Measurements from ENCODE around the gene VGF. TPM values are rescaled to one million over a fixed set of nuclear protein-coding genes. Genes with fewer than 3 reads are reported as not detected.
A peak's percentile ranks its signal among the peaks of the same experiment; 100 is the strongest.
"Not testable (repeated sequence)": the region's sequence is repeated elsewhere in the genome, so short reads cannot be mapped to it uniquely, and the experiment has no call there.

Gene VGF
- total RNA-seq, 4 donors from 2014 or later: 1.3 to 2.3 TPM; not detected in 2

GRCh38 chr7:101137651-101138212 is 27.6 kb downstream of the VGF start:
- peaks cover 0 to 14% of the 10 kb centered on the region in 2 donors for H3K4me1 ChIP-seq
- whole genome bisulfite sequencing, 2 donors: 78 to 80% methylated on average over 9 of the region's 9 CpGs
- no peaks in the 10 kb centered on the region for H3K27me3 ChIP-seq
- TF ChIP-seq CTCF (IDR thresholded peaks at IDR 0.05) (no peak), POLR2A (IDR thresholded peaks at IDR 0.05) (no peak)
- no peak overlapping the region for H3K4me3 ChIP-seq (replicated peaks in 1 of 3)
- no peaks in the 10 kb centered on the region for H3K36me3 ChIP-seq
- intact Hi-C loops (cut with DNase I): loop anchor here (5.0 kb wide), 1 partner anchor 50 kb away; the partner anchor contains the start of gene TRIM56
- H3K27ac ChIP-seq: peak overlapping the region in 2 of 3 donors; percentile 38 to 42
- no peak for DNase-seq
- no peaks in the 10 kb centered on the region for H3K9me3 ChIP-seq

- no peak for DNase-seq
- H3K4me1 ChIP-seq: peaks cover 0 to 14% of the 10 kb centered on the region in 2 donors
- H3K4me3 ChIP-seq (replicated peaks in 1 of 3): no peak overlapping the region
- H3K9me3 ChIP-seq: no peaks in the 10 kb centered on the region
- no peaks in the 10 kb centered on the region for H3K27me3 ChIP-seq
- WGBS, 2 donors: 86 to 90% methylated on average over 6 of the region's 6 CpGs
- no peak overlapping the region for H3K27ac ChIP-seq
- no peaks in the 10 kb centered on the region for H3K36me3 ChIP-seq
- TF ChIP-seq POLR2A (IDR thresholded peaks at IDR 0.05) (no peak), CTCF (IDR thresholded peaks at IDR 0.05) (no peak)
- intact Hi-C loops (cut with DNase I): no loop called here
Measured at GRCh38 chr7:101134399-101134980, 30.9 kb downstream of the VGF start.

DNA sequence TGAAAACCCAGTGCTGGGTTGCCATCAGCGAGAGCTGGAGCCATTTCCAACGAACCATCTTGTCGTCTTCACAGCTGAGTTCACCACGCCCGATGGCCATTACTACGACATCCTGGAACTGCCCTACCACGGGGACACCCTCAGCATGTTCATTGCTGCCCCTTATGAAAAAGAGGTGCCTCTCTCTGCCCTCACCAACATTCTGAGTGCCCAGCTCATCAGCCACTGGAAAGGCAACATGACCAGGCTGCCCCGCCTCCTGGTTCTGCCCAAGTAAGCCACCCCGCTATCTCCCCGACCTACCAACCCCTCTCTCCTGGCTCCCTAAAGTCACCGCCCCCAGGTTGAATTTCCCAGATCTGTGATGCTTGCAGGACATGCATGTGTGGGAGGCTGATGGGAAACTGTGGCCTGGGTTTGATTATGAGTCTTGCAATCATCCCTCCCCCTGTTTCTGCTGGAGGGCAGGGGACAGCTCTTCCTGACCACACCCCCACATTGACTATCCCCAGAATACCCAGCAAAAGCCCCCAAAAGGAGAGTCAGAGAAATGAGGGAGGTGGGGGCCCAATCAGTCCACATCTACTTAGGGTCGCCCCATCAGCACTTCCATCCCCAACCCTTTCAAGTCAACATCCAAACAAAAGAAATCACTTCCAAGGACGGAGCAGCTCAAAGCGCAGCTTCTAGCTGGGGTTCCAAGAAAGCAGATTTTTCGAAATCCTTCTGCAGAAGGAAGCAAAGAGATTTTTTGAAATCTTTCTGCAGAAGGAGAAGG is 31.6 kb downstream of the VGF start:
- H3K36me3 ChIP-seq: no peaks in the 10 kb centered on the region
- no peak overlapping the region for H3K27ac ChIP-seq
- intact Hi-C loops (cut with DNase I): no loop called here
- H3K27me3 ChIP-seq: no peaks in the 10 kb centered on the region
- DNase-seq: no peak
- H3K9me3 ChIP-seq: no peaks in the 10 kb centered on the region
- TF ChIP-seq POLR2A (IDR thresholded peaks at IDR 0.05) (no peak), CTCF (IDR thresholded peaks at IDR 0.05) (no peak)
- no peak overlapping the region for H3K4me3 ChIP-seq (replicated peaks in 1 of 3)
- H3K4me1 ChIP-seq: peaks cover 0 to 13% of the 10 kb centered on the region in 2 donors
- 76 to 88% methylated on average over 15 of the region's 15 CpGs for WGBS, 2 donors

- H3K9me3 ChIP-seq; H3K36me3 ChIP-seq; DNase-seq; H3K4me3 ChIP-seq (replicated peaks in 1 of 3); H3K4me1 ChIP-seq; intact Hi-C loops (cut with DNase I); H3K27me3 ChIP-seq; H3K27ac ChIP-seq: not testable (repeated sequence)
- 86 to 92% methylated on average over 18 of the region's 18 CpGs for WGBS, 2 donors
Measured at GRCh38 chr7:101132626-101133600, 32.5 kb downstream of the VGF start.

DNA sequence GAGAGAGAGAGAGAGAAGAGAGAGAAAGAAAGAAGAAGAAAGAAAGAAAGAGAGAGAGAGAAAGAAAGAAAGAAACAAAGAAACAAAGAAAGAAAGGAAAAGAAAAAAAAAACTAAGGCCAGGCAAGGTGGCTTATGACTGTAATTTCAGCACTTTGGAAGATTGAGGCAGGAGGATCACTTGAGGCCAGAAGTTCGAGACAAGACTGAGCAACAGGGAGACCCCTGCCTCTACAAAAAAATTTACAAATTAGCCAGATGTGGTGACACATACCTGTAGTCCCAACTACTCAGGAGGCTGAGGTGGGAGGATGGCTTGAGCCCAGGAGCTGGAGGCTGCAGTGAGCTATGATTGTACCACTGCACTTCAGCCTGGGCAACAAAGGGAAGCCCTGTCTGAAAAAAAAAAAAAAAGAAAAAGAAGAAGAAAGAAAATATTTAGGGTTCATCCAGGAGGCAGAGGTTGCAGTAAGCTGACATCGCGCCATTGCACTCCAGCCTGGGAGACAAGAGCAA is 35.7 kb downstream of the VGF start:
- Histone ChIP-seq H3K9me3 (no peaks in the 10 kb centered on the region), H3K4me1 (peaks cover 21 to 25% of the 10 kb centered on the region in 2 donors), H3K36me3 (no peaks in the 10 kb centered on the region), H3K27ac (no peak overlapping the region), H3K27me3 (no peaks in the 10 kb centered on the region), H3K4me3 (replicated peaks in 1 of 3) (no peak overlapping the region)
- 95 to 97% methylated on average over 3 of the region's 3 CpGs for WGBS, 2 donors
- no peak for TF ChIP-seq POLR2A (IDR thresholded peaks at IDR 0.05)
- TF ChIP-seq CTCF (IDR thresholded peaks at IDR 0.05): no peak
- DNase-seq: no peak
- intact Hi-C loops (cut with DNase I): no loop called here
